ENCODE data around the gene HDAC4.

- TF ChIP-seq CTCF (conservative IDR thresholded peaks at IDR 0.05), result no peak
- no peak for TF ChIP-seq EZH2 (IDR thresholded peaks at IDR 0.05; ENCODE audit: low read depth)
Observed at GRCh38 chr2:239220341-239220740, 180.5 kb downstream of the HDAC4 start.
